Tibial nerve (tissue), 4 donors: Measurements from ENCODE around the gene QRFP.

ENCODE experiments used
- EP300 ChIP-seq, 2 donors: sonication (generic); formaldehyde crosslinking; IDR thresholded peaks; one replicate each; pipeline ENCODE4 v1.6.1; 2017; ENCODE audit warnings: antibody characterized with exemption in 2 of 2, mild to moderate bottlenecking in 1 of 2
- TF ChIP-seq, protein P1 (sequence below), 5 experiments: fragments of 200-600 bp in 3 of 5; fragments of 450-650 bp in 2 of 5; sonication (generic) in 3 of 5; IDR thresholded peaks; one replicate each; pipeline ENCODE4 v1.5.1; 2016 to 2019; ENCODE audit warnings: antibody characterized with exemption in 5 of 5, mild to moderate bottlenecking in 3 of 5, moderate library complexity in 2 of 5

DNA sequence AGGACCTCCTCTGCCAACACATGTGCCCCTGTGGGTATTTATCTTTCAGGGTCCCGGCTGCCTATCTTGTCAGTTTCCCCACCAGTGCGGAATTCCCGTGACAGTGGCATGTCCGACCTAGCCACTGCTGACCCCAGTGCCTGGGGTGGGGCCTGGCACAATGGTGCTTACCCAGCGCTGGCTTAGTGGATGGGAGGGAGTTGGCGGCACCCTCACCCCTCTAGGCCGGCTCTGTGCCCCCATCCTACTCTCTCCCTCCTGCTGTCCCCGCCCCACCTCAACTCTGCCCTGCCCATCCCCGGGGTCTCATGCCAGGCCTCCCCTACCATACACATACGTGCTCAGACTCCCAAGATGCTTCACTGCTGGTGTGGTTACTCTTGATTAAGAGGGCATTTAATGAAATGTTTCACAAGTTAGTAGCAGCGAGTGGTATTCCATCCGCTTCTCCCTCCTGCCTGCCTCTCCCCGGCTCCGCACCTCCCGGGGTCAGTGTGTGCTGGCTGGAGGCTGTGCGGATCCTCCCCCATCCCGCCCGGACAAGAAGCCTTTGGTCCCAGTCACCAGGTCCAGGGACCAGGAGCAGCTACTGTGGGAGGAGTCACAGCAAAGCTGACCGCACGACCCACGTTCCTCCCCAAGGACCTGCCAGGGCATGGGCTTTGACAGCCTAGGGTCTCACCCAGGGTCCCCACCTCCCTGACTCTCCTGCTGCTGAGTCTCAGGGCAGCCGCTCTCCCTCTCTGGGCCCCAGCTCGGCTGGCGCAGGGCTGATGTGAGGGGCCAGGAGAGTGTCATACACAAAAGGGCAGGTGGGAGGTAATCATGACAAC is 9.5 kb upstream of the QRFP start:
- TF ChIP-seq, protein P1, sequence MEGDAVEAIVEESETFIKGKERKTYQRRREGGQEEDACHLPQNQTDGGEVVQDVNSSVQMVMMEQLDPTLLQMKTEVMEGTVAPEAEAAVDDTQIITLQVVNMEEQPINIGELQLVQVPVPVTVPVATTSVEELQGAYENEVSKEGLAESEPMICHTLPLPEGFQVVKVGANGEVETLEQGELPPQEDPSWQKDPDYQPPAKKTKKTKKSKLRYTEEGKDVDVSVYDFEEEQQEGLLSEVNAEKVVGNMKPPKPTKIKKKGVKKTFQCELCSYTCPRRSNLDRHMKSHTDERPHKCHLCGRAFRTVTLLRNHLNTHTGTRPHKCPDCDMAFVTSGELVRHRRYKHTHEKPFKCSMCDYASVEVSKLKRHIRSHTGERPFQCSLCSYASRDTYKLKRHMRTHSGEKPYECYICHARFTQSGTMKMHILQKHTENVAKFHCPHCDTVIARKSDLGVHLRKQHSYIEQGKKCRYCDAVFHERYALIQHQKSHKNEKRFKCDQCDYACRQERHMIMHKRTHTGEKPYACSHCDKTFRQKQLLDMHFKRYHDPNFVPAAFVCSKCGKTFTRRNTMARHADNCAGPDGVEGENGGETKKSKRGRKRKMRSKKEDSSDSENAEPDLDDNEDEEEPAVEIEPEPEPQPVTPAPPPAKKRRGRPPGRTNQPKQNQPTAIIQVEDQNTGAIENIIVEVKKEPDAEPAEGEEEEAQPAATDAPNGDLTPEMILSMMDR (IDR thresholded peaks at IDR 0.05) = no peak
- TF ChIP-seq EP300 (IDR thresholded peaks at IDR 0.05) = no peak
